ENCODE results near the gene DRC1.
"Not testable (repeated sequence)": the region's sequence is repeated elsewhere in the genome, so short reads cannot be mapped to it uniquely, and the experiment has no call there.

DRC1 gene

DNA sequence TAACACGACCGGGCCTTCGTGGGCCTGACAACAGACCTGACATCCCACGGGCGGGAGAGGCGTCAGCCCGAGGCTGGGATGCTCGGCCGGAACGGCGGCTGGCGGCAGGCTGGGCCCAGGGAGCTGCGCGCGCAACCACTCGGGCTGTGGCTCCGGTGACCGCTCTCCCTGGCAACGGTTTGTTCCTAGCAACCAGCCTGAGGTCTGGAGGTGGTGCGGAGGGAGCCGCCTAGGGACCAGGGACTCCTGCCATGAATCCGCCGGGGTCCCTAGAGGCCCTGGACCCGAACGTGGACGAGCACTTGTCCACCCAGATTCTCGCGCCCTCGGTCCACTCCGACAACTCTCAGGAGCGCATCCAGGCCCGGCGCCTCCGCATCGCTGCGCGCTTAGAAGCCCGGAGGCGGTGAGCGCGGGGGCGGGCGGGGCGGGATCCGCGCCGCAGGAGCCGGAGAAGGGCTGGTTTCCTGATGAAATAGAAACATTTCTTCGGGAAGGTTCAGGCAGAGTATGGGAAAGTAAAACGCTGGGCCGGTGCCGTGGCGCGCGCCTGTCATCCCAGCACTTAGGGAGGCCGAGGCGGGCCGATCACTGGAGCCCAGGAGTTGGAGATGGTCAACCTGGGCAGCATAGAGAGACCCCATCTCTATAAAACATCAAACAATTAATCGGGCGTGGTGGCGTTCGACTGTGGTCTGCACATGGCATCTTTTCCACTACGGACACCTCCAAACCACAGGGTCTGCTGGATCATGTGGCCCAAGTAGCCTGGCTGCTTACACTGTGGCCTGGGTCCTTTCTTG is at the start of gene DRC1:
Gene DRC1 (plus strand): TSS at position 182 of the 803 bp plus-strand sequence. CDS start 70 bp downstream, at position 252.
- peak; percentile 79 for DNase-seq

GRCh38 chr2:26352892-26353291 is 48.8 kb upstream of the DRC1 start:
- no peak for DNase-seq

DNA sequence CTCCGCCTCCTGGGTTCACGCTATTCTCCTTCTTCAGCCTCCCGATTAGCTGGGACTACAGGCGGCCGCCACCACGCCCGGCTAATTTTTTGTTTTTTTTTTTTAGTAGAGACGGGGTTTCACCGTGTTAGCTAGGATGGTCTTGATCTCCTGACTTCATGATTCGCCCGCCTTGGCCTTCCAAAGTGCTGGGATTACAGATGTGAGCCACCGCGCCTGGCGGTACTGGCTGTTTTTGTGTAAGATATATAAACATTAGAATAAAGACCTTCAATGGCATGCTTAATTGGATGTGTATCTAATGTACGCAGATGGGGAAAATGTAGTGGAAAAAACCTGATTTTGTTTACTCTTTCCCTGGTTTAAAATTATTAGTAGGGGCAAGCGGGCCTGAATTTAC is 47.3 kb upstream of the DRC1 start:
- DNase-seq, result not testable (repeated sequence)

DNA sequence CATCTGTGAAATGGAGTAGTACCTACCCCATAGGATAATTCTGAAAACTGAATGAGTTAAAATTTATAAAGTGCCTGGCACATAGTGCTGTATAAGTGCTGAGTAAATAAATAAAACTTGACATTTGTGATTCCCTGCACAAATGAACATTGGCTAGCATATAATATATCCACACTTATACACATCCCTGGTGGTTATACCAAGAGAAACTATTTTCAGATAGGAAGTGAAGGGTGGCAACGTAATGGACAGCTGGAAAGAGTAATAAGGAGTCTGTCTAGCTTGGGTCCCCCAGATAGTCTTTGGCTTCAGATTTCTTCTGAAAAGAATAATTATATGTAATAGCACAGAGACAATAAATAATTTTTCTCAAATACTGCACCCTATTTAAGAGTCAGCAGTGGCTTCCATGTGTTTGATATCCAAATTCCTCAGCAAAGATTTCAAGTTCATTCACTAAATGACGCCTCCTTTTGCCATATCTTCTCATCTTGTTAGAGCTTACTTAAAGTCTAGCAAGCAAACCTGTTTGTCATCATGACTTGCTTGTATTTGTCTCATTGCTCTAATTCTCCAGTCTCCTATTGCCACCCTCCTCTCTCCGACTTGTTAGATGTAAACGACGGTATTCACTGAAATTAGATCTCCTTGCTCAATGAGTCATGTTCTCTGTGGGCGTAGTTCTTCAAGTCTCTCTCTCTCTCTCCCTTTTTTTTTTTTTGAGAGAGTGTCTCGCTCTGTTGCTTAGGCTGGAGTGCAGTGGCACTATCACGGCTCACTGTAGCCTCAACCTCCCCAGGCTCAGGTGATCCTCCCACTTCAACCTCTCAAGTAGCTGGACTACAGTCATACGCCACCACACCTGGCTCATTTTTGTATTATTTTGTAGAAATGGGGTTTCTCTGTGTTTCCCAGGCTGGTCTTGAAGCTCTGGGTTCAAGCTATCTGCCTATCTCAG is 46.4 kb upstream of the DRC1 start:
- no peak for DNase-seq

GRCh38 chr2:26356111-26356510 is 45.6 kb upstream of the DRC1 start:
- DNase-seq, result no peak

GRCh38 chr2:26356771-26357170 is 44.9 kb upstream of the DRC1 start:
- no peak for DNase-seq

DNA sequence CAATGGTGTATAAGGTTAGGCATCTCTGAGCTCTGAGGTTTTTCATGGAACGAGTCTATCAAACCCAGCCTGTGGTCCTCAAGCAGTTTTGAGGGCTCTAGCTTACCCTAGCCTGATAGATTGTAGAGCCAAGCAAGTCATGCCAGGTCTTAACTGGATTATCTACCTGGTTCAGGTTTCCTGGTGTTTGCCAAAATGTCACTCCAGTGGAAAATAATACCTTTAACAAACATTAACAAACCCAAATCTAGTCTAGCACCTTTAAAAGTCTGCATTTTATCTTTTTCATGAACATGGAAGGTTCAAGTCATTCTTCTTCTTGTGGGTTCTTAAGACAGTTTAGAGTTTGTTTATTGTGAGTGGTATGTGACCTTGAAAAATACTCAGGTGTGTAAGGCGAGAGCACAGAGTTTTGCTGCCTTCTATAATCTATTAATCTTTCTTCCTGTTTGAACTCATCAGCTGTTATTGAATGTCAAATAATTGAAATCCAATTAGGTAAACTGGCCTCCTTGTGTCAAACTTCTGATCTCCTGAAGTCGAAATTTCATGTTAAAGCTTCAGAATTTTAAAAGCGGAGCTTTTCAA is 41.7 kb upstream of the DRC1 start:
- DNase-seq, result no peak

DNA sequence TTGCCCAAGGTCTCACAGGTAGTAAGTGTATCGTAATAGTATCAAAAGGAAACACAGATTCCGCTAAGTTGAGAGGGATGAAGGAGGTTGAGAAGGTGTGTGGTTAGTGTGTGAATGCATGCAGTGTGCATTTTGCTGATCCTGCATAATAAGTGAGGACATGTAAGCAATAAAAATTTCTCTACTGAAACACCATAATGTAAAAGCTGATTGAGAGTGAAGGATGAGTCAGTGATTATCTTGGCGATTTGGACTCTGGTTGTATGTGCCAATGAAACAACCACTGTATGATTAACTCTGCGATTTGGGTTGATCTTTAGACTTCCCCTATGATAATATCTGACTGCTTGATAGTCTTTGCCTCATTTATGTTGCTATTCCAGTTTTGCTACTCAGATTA is 38.4 kb upstream of the DRC1 start:
- DNase-seq, result no peak

DNA sequence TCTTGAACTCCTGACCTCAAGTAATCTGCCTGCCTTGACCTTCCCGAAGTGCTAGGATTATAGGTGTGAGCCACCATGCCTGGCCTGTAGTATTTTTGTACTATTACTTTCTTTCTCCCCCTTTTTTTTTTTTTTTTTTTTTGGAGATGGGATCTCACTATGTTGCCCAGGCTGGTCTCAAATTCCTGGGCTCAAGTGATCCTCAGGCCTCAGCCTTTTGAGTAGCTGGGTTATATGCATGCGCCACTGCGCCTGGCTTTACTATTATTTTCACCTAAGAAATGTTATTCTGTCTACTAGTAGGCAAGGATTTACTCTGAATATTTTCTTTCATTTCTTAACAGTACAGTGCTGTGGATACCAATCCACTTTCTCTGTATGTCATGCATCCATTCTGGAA is 37.8 kb upstream of the DRC1 start:
- no peak for DNase-seq

DNA sequence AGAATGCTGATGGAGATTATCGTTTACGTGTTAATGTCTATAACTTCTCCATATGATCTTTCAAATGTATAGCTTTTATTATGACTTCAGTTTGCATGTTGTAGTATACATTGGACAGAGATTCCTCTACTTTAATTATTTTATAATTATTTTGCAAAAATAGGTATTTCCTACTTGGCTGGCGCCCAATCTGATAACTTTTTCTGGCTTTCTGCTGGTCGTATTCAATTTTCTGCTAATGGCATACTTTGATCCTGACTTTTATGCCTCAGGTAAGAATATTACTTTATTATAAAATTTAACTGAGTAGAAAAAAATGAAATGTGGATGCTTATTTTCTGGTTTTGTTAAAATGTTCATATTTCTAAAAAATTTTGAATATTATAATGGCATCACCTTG is 37.1 kb upstream of the DRC1 start:
- no peak for DNase-seq

- DNase-seq, result no peak
Measured at GRCh38 chr2:26366957-26367356, 34.8 kb upstream of the DRC1 start.

DNA sequence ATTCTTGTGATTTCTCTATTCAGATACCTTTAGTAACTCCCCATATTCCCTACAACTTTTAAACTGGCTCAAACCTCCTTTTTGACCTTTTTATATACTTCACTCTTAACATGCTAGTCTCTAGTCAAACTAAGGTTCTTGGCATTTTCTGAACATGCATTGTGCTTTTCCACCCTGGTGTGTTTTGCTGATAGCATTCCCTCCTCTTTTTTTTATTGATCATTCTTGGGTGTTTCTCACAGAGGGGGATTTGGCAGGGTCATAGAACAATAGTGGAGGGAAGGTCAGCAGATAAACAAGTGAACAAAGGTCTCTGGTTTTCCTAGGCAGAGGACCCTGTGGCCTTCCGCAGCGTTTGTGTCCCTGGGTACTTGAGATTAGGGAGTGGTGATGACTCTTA is 32.1 kb upstream of the DRC1 start:
- not testable (repeated sequence) for DNase-seq

GRCh38 chr2:26370909-26371308 is 30.8 kb upstream of the DRC1 start:
- not testable (repeated sequence) for DNase-seq

- DNase-seq, result no peak
Measured at GRCh38 chr2:26376799-26377198, 24.9 kb upstream of the DRC1 start.

DNA sequence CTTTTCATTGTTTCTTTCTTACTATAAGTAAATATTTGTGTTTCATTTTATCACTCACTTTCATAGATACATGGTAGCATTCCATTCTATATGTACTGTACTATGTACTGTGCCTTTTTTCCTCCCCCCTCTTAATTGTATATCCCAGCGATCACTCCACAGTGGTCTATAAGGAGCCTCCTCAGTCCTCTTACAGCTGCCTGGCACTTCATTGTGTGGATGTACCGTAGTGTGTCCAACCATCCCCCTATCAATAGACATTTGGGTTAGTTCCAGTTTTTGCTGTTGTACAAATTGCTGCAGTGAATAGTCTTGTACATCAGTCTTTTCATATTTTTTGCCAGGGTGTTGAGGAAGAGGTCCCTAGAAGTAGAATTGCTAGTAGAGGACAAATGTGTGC is 21.4 kb upstream of the DRC1 start:
- no peak for DNase-seq

DNA sequence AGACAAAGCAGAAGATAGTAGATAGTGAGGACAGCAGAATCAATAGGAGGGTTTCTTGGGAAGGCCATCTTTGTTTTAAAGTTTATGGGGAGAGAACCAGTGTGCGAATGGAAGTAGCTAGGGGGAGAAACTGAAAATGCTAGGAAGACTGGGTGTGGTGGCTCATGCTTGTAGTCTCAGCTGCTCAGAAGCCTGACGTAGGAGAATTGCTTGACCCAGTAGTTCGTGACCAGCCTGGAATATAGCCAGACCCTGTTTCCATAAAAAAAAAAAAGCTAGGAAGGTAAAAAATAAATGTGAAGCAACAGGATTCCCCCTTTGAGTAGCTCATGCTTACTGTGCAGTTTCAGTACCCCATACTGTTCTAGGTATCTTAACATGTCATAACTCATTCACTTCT is 19.2 kb upstream of the DRC1 start:
- no peak for DNase-seq

DNA sequence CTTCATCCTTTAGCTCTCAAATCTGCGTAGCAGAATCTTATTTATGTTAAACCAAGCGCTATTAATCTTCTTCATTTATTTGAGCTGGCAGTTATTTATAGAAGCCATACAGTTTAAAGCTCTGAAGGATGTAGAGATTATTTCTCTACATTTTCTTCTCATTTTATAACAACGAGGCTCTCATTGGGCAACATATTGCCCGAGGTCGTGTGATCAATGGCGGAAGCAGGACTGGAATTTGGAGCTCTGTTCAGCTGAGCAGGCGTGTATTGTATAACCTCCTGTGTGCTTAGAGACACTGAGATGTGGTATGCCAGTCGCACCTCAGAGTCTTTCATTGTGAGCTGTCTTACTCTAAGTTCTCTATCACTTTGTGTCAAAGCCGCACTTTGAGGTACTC is 17.5 kb upstream of the DRC1 start:
- no peak for DNase-seq

DNA sequence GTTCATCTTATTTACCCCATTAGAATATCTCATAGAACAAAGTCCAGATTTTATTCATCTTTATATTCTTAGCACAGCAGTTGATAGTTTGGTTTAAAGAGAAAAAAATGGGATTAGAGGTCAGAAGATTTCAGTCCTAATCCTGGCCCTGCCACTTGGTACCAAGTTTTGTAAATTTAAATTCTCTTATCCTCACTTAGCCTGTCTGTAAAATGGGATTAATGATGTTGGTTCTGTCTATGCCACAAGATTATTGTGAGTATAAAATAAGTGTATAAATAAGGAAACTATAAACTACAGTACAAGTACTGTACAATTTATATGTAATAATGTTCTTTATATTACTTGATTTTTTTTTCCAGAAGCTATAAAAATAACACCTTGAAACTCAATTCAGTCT is 17.1 kb upstream of the DRC1 start:
- no peak for DNase-seq

GRCh38 chr2:26387189-26387588 is 14.5 kb upstream of the DRC1 start:
- DNase-seq, result no peak

GRCh38 chr2:26394694-26395093 is 7.0 kb upstream of the DRC1 start:
- DNase-seq, result no peak

DNA sequence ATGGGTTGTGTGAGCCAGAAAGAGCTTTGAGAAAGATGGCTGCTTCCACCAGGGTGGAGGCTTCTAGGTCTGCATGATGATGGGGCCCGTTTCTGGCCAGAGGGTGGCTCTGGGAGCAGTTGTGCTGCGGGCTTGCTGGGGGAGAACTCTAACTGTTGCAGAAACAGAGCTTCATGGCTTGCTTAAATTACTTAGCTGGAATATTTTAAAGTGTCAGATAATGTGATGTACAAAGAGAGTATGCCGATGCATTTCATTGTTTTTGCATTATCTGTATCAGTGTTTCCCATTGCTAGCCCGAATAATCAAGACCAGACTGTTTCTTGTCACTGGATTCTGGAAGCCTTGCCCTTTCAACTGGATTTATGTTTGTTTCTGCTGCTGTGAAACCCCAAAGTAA is 6.3 kb upstream of the DRC1 start:
- no peak for DNase-seq

- DNase-seq, result no peak
Measured at GRCh38 chr2:26396734-26397298, 4.9 kb upstream of the DRC1 start.

GRCh38 chr2:26399771-26400376 is 1.8 kb upstream of the DRC1 start:
- no peak for DNase-seq
